BJ (cell line): ENCODE results near the gene DTNA. TPM values are rescaled to one million over a fixed set of nuclear protein-coding genes. Genes with fewer than 3 reads are reported as not detected.

Source experiments
- CTCF ChIA-PET: fragments of 350-600 bp; formaldehyde crosslinking; extraction: SDS; loops from one replicate; lab custom pipeline; 2021; ENCODE audit warnings: antibody characterized with exemption, inconsistent platforms; lab: Yijun Ruan, JAX
- POLR2A ChIA-PET: fragments of 300-600 bp; sonication (Branson Sonifier 250); formaldehyde crosslinking; extraction: SDS; loops from one replicate; lab custom pipeline; 2021; ENCODE audit warnings: antibody characterized with exemption; lab: Charles Lee
- DNase-seq: peaks from one replicate; pipeline ENCODE4 v3.0.0-alpha.2; 2011; ENCODE audit warnings: low read depth
- H3K27me3 ChIP-seq: 2 replicates; pipeline ENCODE4 v1.6.0; 2011; ENCODE audit warnings: low read length; ENCODE audit not compliant: control insufficient read depth, insufficient read depth
- H3K36me3 ChIP-seq: 2 replicates; pipeline ENCODE4 v1.5.1; 2011; ENCODE audit warnings: low read length; ENCODE audit not compliant: control insufficient read depth, insufficient read depth
- H3K4me3 ChIP-seq: 2 replicates; pipeline ENCODE4 v1.5.1; 2011; ENCODE audit warnings: low read depth, mild to moderate bottlenecking, control low read depth, low read length
- CTCF ChIP-seq: IDR thresholded peaks from 2 replicates; pipeline ENCODE4 v1.5.1; 2011; ENCODE audit warnings: low read depth, mild to moderate bottlenecking, control low read depth, inconsistent platforms, low read length, moderate library complexity; ENCODE audit not compliant: insufficient read depth
- polyA plus RNA-seq: library from polyadenylated mRNA; depleted of rRNA; stranded (reverse); fragments of >200 nt; gene quantifications from 2 replicates; pipeline ENCODE4 v1.2.3, GENCODE V29; 2011

The DTNA gene
- polyA plus RNA-seq, 1 experiment, result 4.9 TPM

GRCh38 chr18:34841891-34842290, 131.8 kb downstream of the DTNA start:
- DNase-seq, result no peak
- Histone ChIP-seq H3K4me3 (no peak overlapping the region), H3K36me3 (no peaks in the 10 kb centered on the region), H3K27me3 (no peaks in the 10 kb centered on the region)
- no peak for TF ChIP-seq CTCF
- CTCF ChIA-PET, result interaction anchor here (1.1 kb wide), 1 partner anchor 13 kb away, joined by 4 read pairs; no protein-coding TSS in a partner anchor
- POLR2A ChIA-PET, result no interaction called here

GRCh38 chr18:34844072-34844471, 134.0 kb downstream of the DTNA start:
- Histone ChIP-seq H3K36me3 (no peaks in the 10 kb centered on the region), H3K4me3 (no peak overlapping the region), H3K27me3 (no peaks in the 10 kb centered on the region)
- POLR2A ChIA-PET, result no interaction called here
- no peak for TF ChIP-seq CTCF
- CTCF ChIA-PET, result no interaction called here
- DNase-seq, result no peak

- H3K4me3 ChIP-seq, result no peak overlapping the region
- ChIA-PET CTCF (no interaction called here), POLR2A (no interaction called here)
- no peaks in the 10 kb centered on the region for H3K36me3 ChIP-seq
- no peaks in the 10 kb centered on the region for H3K27me3 ChIP-seq
- no peak for DNase-seq
- no peak for TF ChIP-seq CTCF
These were observed 134.8 kb downstream of the DTNA start for GRCh38 chr18:34844732-34845459.

- TF ChIP-seq CTCF, result no peak
- H3K4me3 ChIP-seq, result no peak overlapping the region
- no peak for DNase-seq
- H3K36me3 ChIP-seq, result no peaks in the 10 kb centered on the region
- POLR2A ChIA-PET, result no interaction called here
- CTCF ChIA-PET, result no interaction called here
- H3K27me3 ChIP-seq, result no peaks in the 10 kb centered on the region
These were observed 137.3 kb downstream of the DTNA start for GRCh38 chr18:34847408-34847807.

- no peaks in the 10 kb centered on the region for H3K36me3 ChIP-seq
- POLR2A ChIA-PET, result no interaction called here
- CTCF ChIA-PET, result no interaction called here
- no peak overlapping the region for H3K4me3 ChIP-seq
- no peak for DNase-seq
- H3K27me3 ChIP-seq, result no peaks in the 10 kb centered on the region
- TF ChIP-seq CTCF, result no peak
These were observed 138.1 kb downstream of the DTNA start for GRCh38 chr18:34848156-34848555.
